HG02840 (cell line): ENCODE data around the gene ZEB1.

Experiments used
- ATAC-seq: cut with Tn5 transposase; IDR thresholded peaks from one replicate; pipeline ENCODE4 v1.9.1; 2021; ENCODE audit warnings: mild to moderate bottlenecking, moderate library complexity, moderate number of reproducible peaks; ENCODE audit not compliant: unreplicated experiment, low FRiP score

Gene ZEB1

DNA sequence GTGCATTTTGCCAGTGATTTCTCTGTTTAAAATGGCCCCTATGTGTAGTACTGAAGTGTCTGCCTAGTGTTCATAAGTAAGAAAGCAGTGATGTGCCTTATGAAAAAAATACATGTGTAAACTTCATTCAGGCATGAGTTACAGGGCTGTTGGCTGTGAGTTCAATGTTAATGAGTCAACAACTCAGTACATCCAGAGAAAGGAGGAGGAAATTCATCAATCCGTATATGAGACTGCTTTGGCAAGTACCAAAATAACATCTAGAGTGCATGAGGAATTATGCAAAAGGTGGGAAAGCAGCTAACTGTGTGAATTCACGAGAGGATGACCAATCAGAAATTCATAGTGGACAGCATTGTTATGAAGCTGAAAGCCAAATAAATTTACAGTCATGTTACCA, 255.6 kb downstream of the ZEB1 start:
- no peak for ATAC-seq

DNA sequence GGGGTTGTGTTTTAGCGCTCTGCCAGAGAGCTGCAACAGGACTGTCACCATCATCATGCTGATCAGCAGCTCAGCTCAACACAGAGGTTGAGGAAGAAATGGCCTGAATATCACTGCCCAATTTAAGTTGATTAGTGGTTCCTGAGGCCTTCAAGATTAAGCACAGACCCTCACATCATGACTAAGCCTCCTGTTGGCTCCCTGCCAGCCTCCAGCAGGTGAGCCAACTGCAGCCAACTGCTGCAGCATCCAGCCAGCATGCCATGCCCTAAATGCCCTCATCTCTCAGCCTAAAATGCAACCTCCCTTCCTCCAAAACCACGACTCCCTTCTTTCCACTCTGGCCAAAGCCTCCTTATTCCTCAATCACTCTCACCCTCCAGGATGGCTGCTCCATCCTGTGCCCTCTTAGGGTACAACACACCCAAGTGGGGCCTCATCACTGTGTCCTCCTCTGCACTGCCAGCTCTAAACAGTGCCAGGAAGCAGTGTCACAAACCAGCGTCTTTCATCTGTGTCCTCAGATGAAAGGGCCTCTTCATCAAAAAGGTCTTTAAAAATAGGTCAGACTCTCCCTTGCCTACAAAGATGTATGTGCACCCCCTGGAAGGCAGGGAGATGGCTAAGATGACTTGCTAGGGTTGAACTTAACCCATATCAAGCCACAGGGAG, 259.3 kb downstream of the ZEB1 start:
- no peak for ATAC-seq

DNA sequence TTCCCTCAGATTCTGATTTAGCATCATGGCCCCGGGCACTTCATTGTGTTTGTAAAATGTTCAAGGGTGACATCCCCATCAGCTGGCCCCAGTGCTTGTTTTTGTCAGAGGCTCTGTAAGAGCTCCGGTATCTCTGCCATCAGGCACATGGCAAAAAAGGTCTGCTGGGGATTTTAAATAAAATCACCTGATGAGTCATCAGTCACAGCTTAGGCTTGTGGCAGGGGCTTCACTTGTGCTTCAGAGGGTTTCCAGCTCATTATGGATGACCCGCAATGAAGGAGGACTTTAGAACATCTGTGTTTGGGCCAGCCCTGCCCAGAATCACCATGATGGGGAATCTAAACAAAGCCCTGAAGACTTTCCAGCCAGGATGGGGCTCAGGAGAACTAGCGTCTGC, 259.9 kb downstream of the ZEB1 start:
- ATAC-seq: no peak
